LNCaP clone FGC (cell line): ENCODE results near the gene FGD2.

Source experiments
- DNase-seq: peaks from one replicate; pipeline ENCODE4 v3.0.0-alpha.2; 2011; ENCODE audit warnings: low read depth
- H3K4me3 ChIP-seq: 2 replicates; pipeline ENCODE4 v1.5.1; 2011; ENCODE audit warnings: mild to moderate bottlenecking, low read depth, low read length, control low read depth
- TF ChIP-seq, protein P1 (sequence below): IDR thresholded peaks from 2 replicates; pipeline ENCODE4 v1.5.1; 2012; ENCODE audit warnings: mild to moderate bottlenecking; ENCODE audit not compliant: control insufficient read depth, insufficient read depth; ENCODE audit errors: extremely low read depth

The FGD2 gene

DNA sequence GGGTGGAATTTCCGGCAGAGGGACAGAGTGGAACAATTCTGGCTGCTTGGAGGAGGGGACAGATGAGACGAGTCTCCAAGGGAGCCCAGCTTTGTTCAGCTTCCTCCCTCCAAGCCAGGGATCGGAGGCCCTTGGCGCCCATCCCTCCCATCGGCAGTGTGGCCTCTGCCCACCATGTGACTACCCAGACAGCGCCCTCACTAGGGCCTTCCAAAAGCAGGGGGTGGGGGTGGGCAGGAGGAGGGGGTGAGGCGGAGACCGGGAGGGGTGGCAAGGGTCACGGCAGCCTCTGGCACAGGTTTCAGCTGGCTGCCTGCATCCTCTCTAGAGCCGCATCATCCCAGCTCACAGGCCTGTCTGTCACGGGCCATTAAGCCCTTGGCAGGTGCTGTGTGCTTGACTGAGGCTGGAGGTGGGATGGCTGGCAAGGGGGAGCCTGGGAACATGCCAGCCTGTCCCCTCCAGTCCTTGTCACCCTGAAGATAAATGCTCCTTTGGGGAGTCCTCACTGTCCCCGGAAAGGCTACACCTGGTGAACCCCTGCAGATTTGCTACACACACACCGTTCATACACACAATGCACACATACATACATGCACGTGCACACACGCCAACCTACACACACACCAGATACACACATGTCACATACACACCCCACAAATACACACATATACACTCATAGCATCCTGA lies 6.2 kb upstream of the FGD2 start:
- no peak for DNase-seq
- TF ChIP-seq, protein P1, sequence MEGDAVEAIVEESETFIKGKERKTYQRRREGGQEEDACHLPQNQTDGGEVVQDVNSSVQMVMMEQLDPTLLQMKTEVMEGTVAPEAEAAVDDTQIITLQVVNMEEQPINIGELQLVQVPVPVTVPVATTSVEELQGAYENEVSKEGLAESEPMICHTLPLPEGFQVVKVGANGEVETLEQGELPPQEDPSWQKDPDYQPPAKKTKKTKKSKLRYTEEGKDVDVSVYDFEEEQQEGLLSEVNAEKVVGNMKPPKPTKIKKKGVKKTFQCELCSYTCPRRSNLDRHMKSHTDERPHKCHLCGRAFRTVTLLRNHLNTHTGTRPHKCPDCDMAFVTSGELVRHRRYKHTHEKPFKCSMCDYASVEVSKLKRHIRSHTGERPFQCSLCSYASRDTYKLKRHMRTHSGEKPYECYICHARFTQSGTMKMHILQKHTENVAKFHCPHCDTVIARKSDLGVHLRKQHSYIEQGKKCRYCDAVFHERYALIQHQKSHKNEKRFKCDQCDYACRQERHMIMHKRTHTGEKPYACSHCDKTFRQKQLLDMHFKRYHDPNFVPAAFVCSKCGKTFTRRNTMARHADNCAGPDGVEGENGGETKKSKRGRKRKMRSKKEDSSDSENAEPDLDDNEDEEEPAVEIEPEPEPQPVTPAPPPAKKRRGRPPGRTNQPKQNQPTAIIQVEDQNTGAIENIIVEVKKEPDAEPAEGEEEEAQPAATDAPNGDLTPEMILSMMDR = no peak
- H3K4me3 ChIP-seq = no peak overlapping the region

DNA sequence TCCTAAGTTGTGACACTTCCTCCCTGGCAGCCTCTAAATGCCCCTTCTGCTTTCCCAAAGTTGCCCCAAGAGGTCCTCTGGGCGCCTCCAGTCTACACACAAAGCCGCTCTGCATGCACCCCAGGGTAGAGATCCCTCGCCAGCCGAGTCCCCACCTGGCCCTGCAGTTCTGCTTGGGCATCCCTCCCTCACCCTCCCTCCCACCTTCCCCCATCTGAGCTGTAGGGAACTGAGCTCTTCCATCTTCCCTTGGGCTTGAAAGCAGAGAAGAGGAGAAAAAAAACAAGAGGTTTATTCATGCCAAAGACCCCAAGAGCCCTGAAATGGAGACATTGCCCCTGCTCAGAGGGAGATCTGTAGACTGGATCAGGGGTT lies 5.7 kb upstream of the FGD2 start:
- H3K4me3 ChIP-seq = no peak overlapping the region
- no peak for DNase-seq
- TF ChIP-seq, protein P1 = no peak

DNA sequence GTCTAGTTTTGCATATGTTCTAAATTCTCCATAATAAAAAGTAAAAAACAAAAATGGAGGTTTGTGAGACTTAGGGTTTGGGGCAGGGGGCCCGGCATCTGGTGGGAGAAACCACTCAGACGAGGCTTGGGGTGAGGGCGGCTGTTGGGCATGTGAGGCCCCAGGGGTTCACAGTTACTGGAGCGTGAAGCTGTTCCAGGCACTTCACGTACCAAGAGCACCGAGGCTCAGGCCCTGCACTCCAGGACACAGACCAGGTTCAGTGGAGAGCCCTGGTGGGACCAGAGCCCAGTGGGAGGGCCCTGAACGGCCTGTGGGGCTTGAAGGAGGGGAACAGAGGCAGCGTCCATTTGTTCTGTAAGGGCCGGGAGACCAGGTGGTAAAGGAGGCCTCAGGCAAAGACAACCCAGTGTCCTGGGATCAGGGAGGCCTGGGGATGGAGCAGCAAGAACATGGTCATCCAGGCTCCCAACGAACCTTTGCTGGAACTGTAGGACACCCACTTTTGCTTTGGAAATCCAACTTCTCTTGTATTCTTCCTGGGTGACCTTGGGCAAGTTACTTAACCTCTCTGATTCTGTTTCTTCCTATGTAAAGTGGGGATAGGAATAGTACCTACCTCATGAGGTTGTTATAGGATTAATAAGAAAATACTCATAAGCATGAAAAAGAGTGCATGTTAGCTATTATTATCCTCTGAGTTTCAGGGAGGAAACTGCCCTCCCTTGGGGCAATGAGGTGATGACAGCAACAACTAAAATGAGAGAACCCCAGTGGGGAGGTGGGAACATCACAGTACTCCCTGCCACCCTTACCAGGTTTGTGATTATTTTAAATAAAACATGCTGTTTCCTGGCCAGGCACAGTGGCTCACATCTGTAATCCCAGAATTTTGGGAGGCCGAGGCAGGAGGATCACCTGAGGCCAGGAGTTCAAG lies 1.1 kb upstream of the FGD2 start:
- TF ChIP-seq, protein P1 = no peak
- no peak overlapping the region for H3K4me3 ChIP-seq
- DNase-seq = no peak

DNA sequence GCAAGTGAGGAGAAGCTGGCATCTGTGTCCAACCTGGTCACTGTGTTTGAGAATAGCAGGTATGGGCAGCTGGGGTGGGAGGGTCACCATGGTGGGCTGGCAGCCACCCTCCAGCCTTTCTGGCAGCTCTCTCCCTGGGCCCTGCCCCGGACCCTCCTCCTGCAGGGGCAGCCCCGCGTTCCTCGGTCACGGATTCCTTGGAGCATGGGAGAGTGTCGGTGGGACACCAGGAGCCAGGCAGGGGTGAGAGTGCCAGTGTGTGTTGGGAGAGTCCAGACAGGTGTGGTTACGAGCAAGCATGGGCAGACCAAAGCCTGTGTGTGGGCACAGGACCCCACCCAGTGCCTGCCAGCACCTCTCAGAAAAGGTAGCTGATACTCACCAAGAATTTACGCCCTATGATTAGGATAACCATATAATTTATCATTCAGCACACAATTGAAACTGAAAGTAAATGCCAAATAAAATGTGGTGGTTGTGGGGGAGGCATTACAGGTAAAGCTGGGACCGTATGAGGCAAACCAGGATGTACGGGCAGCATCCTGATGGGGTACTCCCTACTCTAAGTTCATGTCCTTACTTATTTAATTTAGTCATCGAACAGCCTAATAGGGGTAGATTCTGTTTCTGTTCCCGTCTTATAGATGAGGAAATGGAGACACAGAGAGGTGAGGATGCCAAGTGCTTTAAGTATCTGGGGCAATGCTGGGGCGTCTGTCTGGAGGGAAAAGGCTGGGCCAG lies 542 bp downstream of the FGD2 start:
- no peak overlapping the region for H3K4me3 ChIP-seq
- DNase-seq = no peak
- TF ChIP-seq, protein P1 = no peak

DNA sequence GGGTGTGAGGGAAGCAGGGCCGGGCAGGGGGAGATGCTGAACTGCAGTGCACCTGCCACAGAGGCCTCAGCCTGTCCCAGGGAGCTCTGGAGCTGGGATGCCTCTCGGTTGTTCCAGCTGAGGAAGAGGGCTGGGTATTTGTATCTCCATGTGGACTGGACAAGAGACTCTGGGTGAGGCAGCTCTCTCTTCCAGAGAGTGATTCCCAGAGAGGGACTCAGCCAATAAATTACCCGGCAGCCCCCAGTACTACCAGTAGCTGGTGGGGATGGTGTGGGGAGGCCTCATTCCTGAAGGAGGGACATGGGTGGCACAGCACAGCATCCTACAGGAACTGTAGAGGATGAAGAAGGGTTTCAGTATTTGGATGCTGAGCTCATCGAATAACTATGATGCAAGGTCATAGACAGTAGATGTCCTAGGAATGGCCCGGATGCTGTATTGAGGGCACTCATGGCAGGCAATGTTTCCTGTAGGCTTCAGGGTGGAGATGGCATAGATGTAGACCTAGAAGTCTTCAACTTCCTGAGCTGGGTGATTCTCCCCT lies 1.4 kb downstream of the FGD2 start:
- DNase-seq = no peak
- TF ChIP-seq, protein P1 = no peak
- no peak overlapping the region for H3K4me3 ChIP-seq

DNA sequence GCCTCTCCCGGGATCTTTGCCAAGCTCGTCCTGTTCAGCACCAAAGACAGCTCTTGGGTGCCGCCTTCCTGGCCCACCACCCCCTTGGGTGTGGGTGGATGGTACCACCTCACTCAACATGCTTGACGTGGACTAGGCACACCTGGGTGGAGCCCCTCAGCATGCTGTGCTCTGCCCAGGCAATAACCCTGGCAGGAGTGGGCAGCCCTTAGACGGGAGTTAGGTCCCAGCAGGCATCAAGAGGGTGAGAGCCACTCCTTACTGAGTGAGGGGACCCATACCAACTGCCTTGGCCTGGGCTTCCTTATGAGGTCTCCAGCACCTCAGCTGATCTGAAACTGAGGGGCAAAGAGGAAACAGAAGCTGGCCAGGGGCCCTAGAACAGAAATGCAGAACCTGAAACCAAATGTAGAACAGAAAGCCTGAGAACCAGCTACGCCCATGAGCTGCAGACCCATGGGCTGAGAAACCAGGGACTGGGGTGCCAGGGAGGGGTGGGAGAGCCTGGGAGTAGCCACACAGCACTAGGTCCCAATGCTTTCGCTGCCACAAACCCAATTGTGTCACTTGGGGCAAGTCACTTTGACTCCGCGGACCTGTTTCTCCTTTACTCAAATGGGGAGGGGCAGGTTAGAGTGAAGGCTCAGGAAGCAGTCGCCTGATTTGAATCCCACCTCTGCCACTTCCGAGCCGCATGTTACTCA lies 2.0 kb downstream of the FGD2 start:
- DNase-seq = no peak
- TF ChIP-seq, protein P1 = no peak
- no peak overlapping the region for H3K4me3 ChIP-seq
